NCI-H345 (cell line): Measurements from ENCODE around the gene ACOT7.

ENCODE experiments used
- DNase-seq: peaks from one replicate; lab custom pipeline; 2025; lab: John Stamatoyannopoulos, UW

ACOT7 gene

GRCh38 chr1:6424619-6425593 lies 31.3 kb upstream of the ACOT7 start, which contains the start of gene ESPN:
Gene ESPN (plus strand): TSS chr1:6424776. CDS start chr1:6424956, 180 bp downstream.
- peak; percentile 23 for DNase-seq

DNA sequence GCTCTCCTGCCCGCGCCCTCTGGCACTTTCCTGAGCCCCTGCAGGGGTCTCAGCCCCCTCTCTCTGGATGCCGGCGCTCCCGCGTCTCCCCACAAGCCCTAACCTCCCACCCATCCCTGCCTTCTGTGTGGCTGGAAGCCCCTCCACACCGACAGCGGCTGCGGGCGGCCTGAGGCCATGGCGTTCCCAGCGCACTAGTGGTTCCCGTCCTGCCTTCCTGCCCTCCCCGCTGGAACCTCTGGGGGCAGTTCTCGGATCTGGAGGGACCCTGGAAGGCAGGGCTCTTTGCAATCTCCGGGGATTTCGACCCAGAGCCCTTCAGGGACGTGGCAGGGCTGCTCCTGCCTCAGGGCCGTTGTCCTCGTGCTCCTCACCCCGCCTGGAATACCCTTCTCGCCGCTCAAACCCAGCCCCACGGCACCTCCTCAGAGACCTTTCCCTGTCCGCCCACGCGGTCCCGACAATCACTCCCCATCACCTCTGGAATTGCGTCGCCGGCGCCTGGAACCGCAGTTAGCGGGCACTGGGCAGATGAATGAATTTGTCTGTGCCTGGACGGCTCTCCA lies 30.5 kb upstream of the ACOT7 start:
- peak; percentile 20 for DNase-seq

DNA sequence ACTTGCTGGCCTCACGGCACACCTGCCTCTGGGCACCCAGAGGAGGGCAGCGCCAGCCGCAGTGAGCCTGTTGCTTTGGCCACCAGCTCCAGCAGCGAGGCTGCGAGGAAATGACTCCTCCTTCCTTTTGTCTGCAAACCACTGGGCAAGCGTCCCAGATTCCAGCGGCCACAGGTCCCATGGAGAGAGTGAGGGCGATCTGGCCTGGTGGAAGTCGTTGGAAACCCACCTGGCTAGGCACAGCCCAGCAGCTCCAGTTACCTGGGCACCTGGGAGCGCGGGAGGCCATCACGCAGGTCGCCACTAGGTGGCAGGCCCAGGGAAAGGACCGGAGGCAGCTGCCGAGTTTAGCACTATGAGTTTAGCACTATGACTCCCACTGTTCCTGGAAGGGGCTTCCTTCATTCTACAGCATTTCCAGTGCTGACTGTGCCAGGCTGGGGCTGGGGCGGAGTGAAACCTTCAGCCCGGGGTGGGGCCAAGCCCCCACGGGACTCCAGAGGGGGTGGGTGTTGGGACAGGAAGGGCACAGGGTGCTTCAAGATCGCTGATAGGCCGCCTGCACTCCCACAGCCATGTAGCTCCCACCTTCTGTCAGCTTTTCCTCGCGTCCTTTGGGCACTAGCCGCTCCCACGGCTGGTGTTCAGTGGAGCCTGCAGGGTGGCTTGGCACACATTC lies 29.9 kb upstream of the ACOT7 start:
- DNase-seq, result peak; percentile 75

DNA sequence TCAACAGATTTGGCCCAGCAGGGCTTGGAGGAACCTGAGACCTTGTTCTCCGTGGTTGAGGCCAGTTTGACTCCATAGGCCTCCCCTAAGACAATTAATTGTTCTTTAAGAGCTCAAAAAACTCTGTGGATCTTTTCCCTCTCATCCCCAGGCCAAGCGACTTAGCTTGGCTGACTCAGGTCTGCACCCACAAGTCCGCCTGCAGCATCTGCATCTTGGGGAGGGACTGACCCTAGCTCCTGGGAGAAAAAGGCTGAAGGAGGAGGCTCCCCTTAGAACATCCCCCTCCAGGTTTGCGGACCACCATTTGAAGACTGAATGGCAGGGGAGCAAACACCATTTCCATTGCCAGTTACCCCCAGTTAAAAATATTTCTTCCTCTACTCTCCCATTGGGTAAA lies 27.7 kb upstream of the ACOT7 start:
- DNase-seq, result no peak

- no peak for DNase-seq
Observed at GRCh38 chr1:6420454-6421042, 27.0 kb upstream of the ACOT7 start.

- DNase-seq, result no peak
Observed at GRCh38 chr1:6419804-6420453, 26.4 kb upstream of the ACOT7 start, which contains the start of gene HES2. Gene HES2 (minus strand): TSS chr1:6419919. CDS start chr1:6419820, 99 bp downstream.

DNA sequence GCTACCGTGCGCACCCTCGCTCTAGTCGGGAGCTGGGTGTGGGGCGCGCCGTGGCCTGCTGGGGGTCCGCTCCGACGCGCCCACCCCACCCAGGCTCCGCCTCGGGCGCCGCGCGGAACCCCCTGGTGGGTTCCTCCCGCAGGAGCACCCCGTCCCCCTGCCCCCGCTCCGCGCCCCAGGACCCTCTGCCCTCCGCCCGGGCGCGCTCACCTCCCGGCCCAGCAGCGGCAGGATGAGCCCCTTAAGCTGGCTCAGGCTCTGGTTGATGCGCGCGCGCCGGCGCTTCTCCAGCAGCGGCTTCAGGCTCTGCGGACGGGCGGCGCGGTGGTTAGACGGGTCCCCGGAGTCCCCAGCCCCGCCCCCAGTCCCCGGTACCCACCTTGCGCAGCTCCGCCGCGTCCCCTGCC lies 25.8 kb upstream of the ACOT7 start:
- no peak for DNase-seq

- no peak for DNase-seq
Observed at GRCh38 chr1:6418668-6419396, 25.3 kb upstream of the ACOT7 start.

DNA sequence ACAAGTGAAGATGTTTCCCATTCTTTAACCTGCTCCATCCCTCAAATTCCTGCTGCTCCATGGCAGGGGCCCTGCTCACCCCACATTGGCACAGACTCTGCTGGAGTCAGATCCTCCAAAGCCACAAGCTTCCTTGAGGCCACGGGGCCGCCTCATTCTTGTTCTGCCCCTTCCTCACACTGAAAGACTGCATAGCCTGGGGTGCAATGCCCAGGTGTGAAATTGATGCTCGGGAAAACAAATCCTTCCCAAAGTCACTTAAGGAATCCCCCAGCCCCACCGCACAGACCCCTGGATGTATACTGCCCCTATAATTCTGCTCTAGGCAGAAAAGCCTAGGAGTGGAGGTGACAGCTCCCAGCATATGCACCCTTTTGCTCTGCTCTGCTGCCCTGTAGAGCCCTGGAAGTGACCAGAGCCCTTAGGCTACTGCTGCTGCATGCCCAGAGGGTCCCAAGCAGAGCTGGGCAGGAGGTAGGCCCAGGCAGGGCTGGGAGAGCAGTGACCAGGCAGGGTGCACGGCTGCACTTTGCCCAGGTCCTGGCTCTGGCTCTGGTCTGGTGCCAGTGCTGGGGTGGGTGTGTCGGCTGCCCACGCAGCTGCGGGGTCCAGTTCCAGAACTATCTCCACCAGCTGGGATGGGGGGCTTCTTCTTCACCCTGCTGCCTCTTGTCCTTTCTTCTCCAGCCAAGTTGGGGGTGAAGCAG lies 24.5 kb upstream of the ACOT7 start:
- no peak for DNase-seq

DNA sequence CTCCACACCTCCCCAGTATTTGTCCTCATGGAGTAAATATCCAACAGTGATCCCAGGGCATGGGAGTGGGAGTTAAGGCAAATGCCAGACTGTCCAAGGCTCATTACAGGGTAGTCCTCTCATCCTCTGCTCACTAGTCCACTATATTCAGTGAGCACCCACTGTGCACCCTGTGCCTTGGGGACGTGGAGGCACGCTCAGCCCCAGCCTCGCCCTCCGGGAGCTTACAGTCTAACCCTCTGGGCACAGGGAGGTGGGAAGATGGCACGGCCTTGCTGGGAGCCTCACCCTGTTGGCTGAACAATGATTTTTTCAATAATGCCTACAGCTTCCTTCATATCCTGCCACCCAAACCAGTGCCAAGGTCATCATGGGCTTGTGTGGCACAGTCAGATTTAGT lies 23.3 kb upstream of the ACOT7 start:
- no peak for DNase-seq

DNA sequence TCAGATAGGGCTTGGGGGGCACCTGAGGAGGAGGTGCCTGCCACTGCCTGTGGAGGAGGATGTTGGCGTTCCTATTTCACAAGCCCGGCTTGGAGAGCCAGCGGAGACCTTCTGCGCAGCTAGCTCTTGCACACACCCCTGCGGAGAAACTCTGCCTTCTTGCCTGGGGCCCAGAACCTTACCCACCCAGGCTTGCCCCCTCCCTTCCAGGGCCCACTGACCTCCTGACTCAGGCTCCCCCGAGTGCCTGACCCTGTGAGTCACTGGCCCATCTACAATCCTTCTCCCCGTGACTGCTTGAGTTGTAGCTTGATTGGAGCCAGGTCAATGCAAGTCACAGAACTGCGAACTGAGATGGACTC lies 22.7 kb upstream of the ACOT7 start:
- DNase-seq, result no peak

DNA sequence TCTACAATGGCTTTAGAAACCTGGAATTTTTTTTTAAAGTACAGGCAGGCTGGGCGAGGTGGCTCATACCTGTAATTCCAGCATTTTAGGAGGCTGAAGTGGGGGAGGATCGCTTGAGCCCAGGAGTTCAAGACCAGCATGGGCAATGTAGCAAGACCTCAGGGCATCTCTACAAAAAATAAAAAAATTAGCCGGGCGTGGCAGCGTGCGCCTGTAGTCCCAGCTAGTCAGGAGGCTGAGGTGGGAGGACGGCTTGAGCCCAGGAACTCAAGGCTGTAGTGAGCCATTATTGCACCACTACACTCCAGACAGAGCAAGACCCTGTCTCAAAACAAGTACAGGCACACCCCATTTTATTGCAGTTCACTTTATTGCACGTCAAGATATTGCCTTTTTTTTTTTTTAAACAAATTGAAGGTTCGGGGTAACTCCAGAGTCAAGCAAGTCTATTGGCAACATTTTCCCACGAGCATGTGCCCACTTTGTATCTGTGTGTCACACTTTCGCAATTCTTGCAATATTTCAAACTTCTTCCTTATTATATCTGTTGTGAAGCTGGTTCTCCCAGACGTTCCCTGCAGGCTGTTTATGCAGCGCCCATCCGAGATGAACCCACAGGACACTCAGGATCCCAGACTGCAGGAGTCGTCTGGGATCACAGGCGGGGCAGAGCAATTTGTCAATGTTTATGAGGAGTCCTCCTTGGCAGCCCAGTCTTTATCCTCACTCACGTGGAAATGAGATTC lies 21.5 kb upstream of the ACOT7 start:
- no peak for DNase-seq

DNA sequence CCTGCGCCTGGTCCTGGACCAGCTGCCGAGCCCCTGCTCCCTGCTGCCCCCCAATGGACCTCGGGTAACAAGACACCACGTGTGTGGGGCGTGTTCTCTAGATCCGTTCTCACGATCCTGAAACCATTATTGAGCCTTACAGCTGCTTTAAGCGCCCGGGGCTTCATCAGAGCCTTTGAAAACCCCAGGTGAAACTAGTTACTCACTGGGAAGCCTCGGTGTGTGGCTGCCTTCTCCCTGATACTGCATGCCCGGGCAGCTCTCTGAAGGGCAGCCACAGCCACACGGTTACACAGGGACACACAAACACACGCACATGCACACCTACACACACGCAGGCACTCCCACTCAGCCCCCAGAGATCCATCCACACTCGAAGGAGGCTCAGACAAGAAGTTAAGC lies 20.9 kb upstream of the ACOT7 start:
- DNase-seq, result peak; percentile 75

DNA sequence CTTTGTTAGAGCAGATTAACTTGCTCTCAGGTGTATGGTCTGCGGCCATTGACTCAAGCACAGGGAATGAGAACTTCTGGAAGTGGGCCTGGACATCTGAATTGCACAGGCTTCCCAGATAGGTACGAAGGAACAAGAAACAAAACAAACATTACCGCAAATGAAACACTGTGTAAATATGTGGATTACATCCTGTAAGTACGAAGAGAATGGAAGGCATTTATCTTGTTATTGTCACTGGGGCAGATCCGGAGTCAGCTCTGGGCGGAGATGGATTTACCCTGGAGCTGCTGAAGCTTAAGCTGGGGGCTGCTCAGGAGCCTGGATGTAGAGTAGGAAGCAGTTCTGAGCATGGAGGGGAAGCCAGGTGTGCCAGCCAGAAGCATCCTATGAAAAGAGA lies 19.3 kb upstream of the ACOT7 start:
- peak; percentile 64 for DNase-seq

DNA sequence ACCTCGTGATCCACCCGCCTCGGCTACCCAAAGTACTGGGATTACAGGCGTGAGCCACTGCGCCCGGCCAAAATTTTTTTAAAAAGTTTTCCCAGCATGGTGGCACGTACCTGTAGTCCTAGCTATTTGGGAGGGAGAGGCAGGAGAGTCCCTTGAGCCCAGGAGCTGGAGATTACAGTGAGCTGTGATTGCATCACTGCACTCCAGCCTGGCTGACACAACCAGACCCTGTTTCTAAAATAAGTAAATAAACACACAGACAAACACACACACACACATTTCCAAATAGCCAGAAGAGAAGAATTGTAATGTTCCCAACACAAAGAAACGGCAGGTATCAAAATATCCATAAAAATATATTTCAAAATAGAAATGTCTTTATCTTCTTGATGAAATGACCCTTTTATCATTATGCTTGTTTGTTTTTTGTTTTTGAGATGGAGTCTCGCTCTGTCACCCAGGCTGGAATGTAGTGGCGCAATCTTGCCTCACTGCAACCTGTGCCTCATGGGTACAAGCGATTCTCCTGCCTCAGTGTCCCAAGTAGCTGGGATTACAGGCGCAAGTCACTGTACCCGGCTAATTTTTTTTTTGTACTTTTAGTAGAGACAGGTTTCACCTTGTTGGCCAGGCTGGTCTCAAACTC lies 16.8 kb upstream of the ACOT7 start:
- DNase-seq, result no peak

- no peak for DNase-seq
Observed at GRCh38 chr1:6409733-6410132, 16.2 kb upstream of the ACOT7 start.

GRCh38 chr1:6409053-6409452 lies 15.5 kb upstream of the ACOT7 start:
- no peak for DNase-seq

GRCh38 chr1:6408023-6408422 lies 14.5 kb upstream of the ACOT7 start:
- DNase-seq, result no peak

DNA sequence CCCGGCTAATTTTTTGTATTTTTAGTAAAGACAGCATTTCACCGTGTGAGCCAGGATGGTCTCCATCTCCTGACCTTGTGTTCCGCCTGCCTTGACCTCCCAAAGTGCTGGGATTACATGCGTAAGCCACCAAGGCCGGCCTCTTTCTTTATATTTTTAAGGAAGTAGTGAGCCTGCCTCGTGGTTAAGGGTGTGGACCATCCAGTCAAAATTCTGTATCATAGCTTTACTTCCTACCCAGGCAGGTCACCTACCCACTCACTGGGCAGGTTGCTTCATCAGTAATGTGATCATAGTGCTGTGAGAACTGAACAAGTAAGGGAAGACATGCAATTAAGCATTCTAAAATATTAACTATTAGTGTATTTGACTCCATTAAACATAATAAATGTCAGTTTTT lies 8.1 kb upstream of the ACOT7 start:
- no peak for DNase-seq
